Measurements from ENCODE around the gene CD36. TPM values are rescaled to one million over a fixed set of nuclear protein-coding genes. Genes with fewer than 3 reads are reported as not detected.

CD36 gene
- polyA plus RNA-seq, 1 donor from 2014 or later: 0.31 TPM

DNA sequence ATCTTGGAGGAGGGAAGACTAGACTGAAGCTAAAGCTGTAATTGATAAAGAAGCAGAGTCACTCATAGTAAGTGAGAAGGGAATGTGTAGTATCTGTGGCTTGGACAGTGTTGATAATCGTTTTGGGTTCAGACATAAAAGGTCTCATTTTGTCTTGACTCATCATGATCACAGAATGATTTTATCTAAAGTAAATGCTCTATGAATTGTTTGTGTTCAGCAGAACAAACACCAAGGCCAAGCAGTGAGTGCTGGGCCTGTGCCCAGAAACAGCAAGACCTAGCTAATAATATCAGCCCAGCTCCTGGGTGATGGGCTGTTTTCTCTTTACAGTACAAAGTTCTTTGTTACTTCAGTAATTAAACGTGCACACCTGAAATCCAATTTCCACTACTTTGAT lies 26.7 kb upstream of the CD36 start:
- Histone ChIP-seq H3F3A (ENCODE audit: insufficient read depth, low read length, poor library complexity, severe bottlenecking) (no peaks in the 10 kb centered on the region), H3K9me3 (ENCODE audit: low read length) (no peaks in the 10 kb centered on the region), H3K9me2 (ENCODE audit: insufficient read depth, low read length) (no peaks in the 10 kb centered on the region), H3K27ac (ENCODE audit: low read length) (no peak overlapping the region), H2AFZ (ENCODE audit: low read depth, low read length) (no peak overlapping the region), H3K9ac (ENCODE audit: low read length) (no peak overlapping the region), H3K79me2 (replicated peaks; ENCODE audit: insufficient read depth, low read length) (no peaks in the 10 kb centered on the region), H3K4me2 (ENCODE audit: low read length) (no peak overlapping the region), H3K4me3 (ENCODE audit: low read length) (no peak overlapping the region), H4K20me1 (ENCODE audit: insufficient read depth) (no peaks in the 10 kb centered on the region), H3K27me3 (ENCODE audit: insufficient read depth, low read depth, low read length) (no peaks in the 10 kb centered on the region), H3K36me3 (ENCODE audit: insufficient read depth, low read length) (no peaks in the 10 kb centered on the region)
- TF ChIP-seq SMC3 (conservative IDR thresholded peaks at IDR 0.05; ENCODE audit: poor library complexity) (no peak), POLR2AphosphoS5 (IDR thresholded peaks at IDR 0.05) (no peak)
- TF ChIP-seq, protein P1, sequence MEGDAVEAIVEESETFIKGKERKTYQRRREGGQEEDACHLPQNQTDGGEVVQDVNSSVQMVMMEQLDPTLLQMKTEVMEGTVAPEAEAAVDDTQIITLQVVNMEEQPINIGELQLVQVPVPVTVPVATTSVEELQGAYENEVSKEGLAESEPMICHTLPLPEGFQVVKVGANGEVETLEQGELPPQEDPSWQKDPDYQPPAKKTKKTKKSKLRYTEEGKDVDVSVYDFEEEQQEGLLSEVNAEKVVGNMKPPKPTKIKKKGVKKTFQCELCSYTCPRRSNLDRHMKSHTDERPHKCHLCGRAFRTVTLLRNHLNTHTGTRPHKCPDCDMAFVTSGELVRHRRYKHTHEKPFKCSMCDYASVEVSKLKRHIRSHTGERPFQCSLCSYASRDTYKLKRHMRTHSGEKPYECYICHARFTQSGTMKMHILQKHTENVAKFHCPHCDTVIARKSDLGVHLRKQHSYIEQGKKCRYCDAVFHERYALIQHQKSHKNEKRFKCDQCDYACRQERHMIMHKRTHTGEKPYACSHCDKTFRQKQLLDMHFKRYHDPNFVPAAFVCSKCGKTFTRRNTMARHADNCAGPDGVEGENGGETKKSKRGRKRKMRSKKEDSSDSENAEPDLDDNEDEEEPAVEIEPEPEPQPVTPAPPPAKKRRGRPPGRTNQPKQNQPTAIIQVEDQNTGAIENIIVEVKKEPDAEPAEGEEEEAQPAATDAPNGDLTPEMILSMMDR (IDR thresholded peaks at IDR 0.05; ENCODE audit: poor library complexity, severe bottlenecking): no peak

- H3K79me2 ChIP-seq (replicated peaks; ENCODE audit: insufficient read depth, low read length): no peaks in the 10 kb centered on the region
- TF ChIP-seq EP300 (conservative IDR thresholded peaks at IDR 0.05; ENCODE audit: poor library complexity, severe bottlenecking): no peak
- TF ChIP-seq, protein P2, sequence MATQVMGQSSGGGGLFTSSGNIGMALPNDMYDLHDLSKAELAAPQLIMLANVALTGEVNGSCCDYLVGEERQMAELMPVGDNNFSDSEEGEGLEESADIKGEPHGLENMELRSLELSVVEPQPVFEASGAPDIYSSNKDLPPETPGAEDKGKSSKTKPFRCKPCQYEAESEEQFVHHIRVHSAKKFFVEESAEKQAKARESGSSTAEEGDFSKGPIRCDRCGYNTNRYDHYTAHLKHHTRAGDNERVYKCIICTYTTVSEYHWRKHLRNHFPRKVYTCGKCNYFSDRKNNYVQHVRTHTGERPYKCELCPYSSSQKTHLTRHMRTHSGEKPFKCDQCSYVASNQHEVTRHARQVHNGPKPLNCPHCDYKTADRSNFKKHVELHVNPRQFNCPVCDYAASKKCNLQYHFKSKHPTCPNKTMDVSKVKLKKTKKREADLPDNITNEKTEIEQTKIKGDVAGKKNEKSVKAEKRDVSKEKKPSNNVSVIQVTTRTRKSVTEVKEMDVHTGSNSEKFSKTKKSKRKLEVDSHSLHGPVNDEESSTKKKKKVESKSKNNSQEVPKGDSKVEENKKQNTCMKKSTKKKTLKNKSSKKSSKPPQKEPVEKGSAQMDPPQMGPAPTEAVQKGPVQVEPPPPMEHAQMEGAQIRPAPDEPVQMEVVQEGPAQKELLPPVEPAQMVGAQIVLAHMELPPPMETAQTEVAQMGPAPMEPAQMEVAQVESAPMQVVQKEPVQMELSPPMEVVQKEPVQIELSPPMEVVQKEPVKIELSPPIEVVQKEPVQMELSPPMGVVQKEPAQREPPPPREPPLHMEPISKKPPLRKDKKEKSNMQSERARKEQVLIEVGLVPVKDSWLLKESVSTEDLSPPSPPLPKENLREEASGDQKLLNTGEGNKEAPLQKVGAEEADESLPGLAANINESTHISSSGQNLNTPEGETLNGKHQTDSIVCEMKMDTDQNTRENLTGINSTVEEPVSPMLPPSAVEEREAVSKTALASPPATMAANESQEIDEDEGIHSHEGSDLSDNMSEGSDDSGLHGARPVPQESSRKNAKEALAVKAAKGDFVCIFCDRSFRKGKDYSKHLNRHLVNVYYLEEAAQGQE (IDR thresholded peaks at IDR 0.05; ENCODE audit: borderline replicate concordance): no peak
- no peak for TF ChIP-seq MXI1 (conservative IDR thresholded peaks at IDR 0.05; ENCODE audit: poor library complexity, severe bottlenecking)
- no peak for TF ChIP-seq EZH2 (IDR thresholded peaks at IDR 0.05; ENCODE audit: borderline replicate concordance, insufficient read depth, low read length, poor library complexity, severe bottlenecking)
- no peak for TF ChIP-seq RAD21 (conservative IDR thresholded peaks at IDR 0.05)
- TF ChIP-seq, protein P1 (IDR thresholded peaks at IDR 0.05; ENCODE audit: poor library complexity, severe bottlenecking): no peak
- TF ChIP-seq POLR2AphosphoS5 (IDR thresholded peaks at IDR 0.05): no peak
- no peak for TF ChIP-seq TAF1 (IDR thresholded peaks at IDR 0.05; ENCODE audit: low read depth)
- no peak for TF ChIP-seq SMC3 (conservative IDR thresholded peaks at IDR 0.05; ENCODE audit: poor library complexity)
- no peak overlapping the region for H3K4me2 ChIP-seq (ENCODE audit: low read length)
- H3F3A ChIP-seq (ENCODE audit: insufficient read depth, low read length, poor library complexity, severe bottlenecking): no peaks in the 10 kb centered on the region
- no peaks in the 10 kb centered on the region for H4K20me1 ChIP-seq (ENCODE audit: insufficient read depth)
- no peaks in the 10 kb centered on the region for H3K9me3 ChIP-seq (ENCODE audit: low read length)
- H3K27ac ChIP-seq (ENCODE audit: low read length): no peak overlapping the region
- no peak overlapping the region for H3K4me3 ChIP-seq (ENCODE audit: low read length)
- H3K9ac ChIP-seq (ENCODE audit: low read length): no peak overlapping the region
- H3K9me2 ChIP-seq (ENCODE audit: insufficient read depth, low read length): no peaks in the 10 kb centered on the region
- H3K36me3 ChIP-seq (ENCODE audit: insufficient read depth, low read length): no peaks in the 10 kb centered on the region
- H2AFZ ChIP-seq (ENCODE audit: low read depth, low read length): no peak overlapping the region
- no peaks in the 10 kb centered on the region for H3K27me3 ChIP-seq (ENCODE audit: insufficient read depth, low read depth, low read length)
These were observed 25.6 kb upstream of the CD36 start for GRCh38 chr7:80612880-80613279.
